Stomach (tissue), 9 donors: ENCODE results near the gene DLX4. TPM values are rescaled to one million over a fixed set of nuclear protein-coding genes. Genes with fewer than 3 reads are reported as not detected.

Experiments
- DNase-seq, 2 donors: peaks; one replicate each; pipeline versions ENCODE4 v3.0.0 to v3.0.0-alpha.2; 2013 to 2019
- H3K27ac ChIP-seq, 5 donors: fragments of 200-600 bp in 4 of 5; sonication (generic) in 4 of 5; one replicate each; pipeline ENCODE4 v1.5.1; 2013 to 2019; ENCODE audit warnings: mild to moderate bottlenecking in 1 of 5, moderate library complexity in 1 of 5
- H3K27me3 ChIP-seq, 3 donors: fragments of 200-600 bp; sonication (generic); one replicate each; pipeline ENCODE4 v1.5.1; 2017 to 2019; ENCODE audit warnings: mixed run types in 1 of 3
- H3K36me3 ChIP-seq, 4 donors: fragments of 200-600 bp; sonication (generic); 1 replicate in 3 of 4; 2 replicates in 1 of 4; pipeline ENCODE4 v1.5.1; 2016 to 2019
- H3K4me1 ChIP-seq, 4 donors: fragments of 200-600 bp; sonication (generic); one replicate each; pipeline ENCODE4 v1.5.1; 2016 to 2019
- H3K4me3 ChIP-seq, 4 donors: fragments of 200-600 bp; sonication (generic) in 3 of 4; one replicate each; pipeline ENCODE4 v1.5.1; 2016 to 2019; ENCODE audit warnings: mild to moderate bottlenecking in 1 of 4
- H3K9me3 ChIP-seq, 4 donors: fragments of 200-600 bp; sonication (generic); one replicate each; pipeline ENCODE4 v1.5.1; 2016 to 2019
- CTCF ChIP-seq, 7 experiments: fragments of 450-650 bp in 4 of 7; fragments of 200-600 bp in 3 of 7; sonication (generic) in 3 of 7; IDR thresholded peaks; one replicate each; pipeline ENCODE4 v1.5.1; 2016 to 2019; ENCODE audit warnings: antibody characterized with exemption in 7 of 7, control low read depth in 2 of 7, mild to moderate bottlenecking in 1 of 7
- EP300 ChIP-seq: sonication (generic); formaldehyde crosslinking; IDR thresholded peaks from one replicate; pipeline ENCODE4 v1.6.1; 2017; ENCODE audit warnings: antibody characterized with exemption
- POLR2A ChIP-seq, 4 donors: fragments of 450-650 bp; IDR thresholded peaks; one replicate each; pipeline ENCODE4 v1.6.1; 2016; ENCODE audit warnings: antibody characterized with exemption in 4 of 4, control low read depth in 2 of 4, mild to moderate bottlenecking in 1 of 4, moderate library complexity in 1 of 4
- POLR2AphosphoS5 ChIP-seq, 3 donors: sonication (generic); formaldehyde crosslinking; IDR thresholded peaks; one replicate each; pipeline ENCODE4 v1.6.1; 2016; ENCODE audit warnings: antibody characterized with exemption in 3 of 3
- WGBS, 5 donors: extraction: QIAGEN DNeasy Blood & Tissue Kit in 3 of 5; methylation state at CpG; one replicate each; pipeline versions ENCODE4 v1.1.5 to v1.1.7; 2013 to 2018; 5-methylcytosine and 5-hydroxymethylcytosine counted together
- intact Hi-C: fragments of 100-400 bp; cut with DNase I; formaldehyde crosslinking; loops from one replicate; pipeline ENCODE4 v1.15.1; 2023; ENCODE audit warnings: low total_unique reads
- polyA plus RNA-seq, 3 donors: library from polyadenylated mRNA; stranded (reverse); fragments of 200-250 nt; gene quantifications; one replicate each; pipeline ENCODE4 v1.2.3, GENCODE V29; 2013
- total RNA-seq, 5 donors: library from RNA; depleted of rRNA; stranded (reverse); fragments of >200 nt; gene quantifications; one replicate each; pipeline versions ENCODE4 v1.1.0 to v1.2.3, GENCODE V29; 2014 to 2016
- donor health status: healthy with polysubstance abuse.
- donor health status: Bipolar disorder and iron deficiency.
- donor health status: healthy.

Gene DLX4
- total and polyA plus RNA-seq, 8 donors = 0.31 to 0.40 TPM; not detected in 6

- WGBS, 5 donors = 76 to 89% (median 81%) methylated on average over 6 of the region's 6 CpGs
- Histone ChIP-seq H3K36me3 (no peaks in the 10 kb centered on the region), H3K9me3 (no peaks in the 10 kb centered on the region), H3K4me3 (no peak overlapping the region), H3K4me1 (no peaks in the 10 kb centered on the region), H3K27ac (no peak overlapping the region), H3K27me3 (peaks cover 0 to 94% (median 32%) of the 10 kb centered on the region in 3 donors)
- TF ChIP-seq POLR2A (IDR thresholded peaks at IDR 0.05) (no peak), POLR2AphosphoS5 (IDR thresholded peaks at IDR 0.05) (no peak), EP300 (no peak), CTCF (IDR thresholded peaks at IDR 0.05) (no peak)
- intact Hi-C loops = no loop called here
- no peak for DNase-seq
These were observed 40.0 kb upstream of the DLX4 start for GRCh38 chr17:49928837-49929475.

- no peaks in the 10 kb centered on the region for H3K9me3 ChIP-seq
- 78 to 89% (median 87%) methylated on average over 5 to 8 of the region's 8 CpGs for WGBS, 5 donors
- intact Hi-C loops = no loop called here
- H3K36me3 ChIP-seq = no peaks in the 10 kb centered on the region
- TF ChIP-seq EP300 = no peak
- no peak for TF ChIP-seq CTCF (IDR thresholded peaks at IDR 0.05)
- TF ChIP-seq POLR2AphosphoS5 (IDR thresholded peaks at IDR 0.05) = no peak
- no peak for TF ChIP-seq POLR2A (IDR thresholded peaks at IDR 0.05)
- H3K27ac ChIP-seq = no peak overlapping the region
- H3K27me3 ChIP-seq = peaks cover 0 to 97% (median 43%) of the 10 kb centered on the region in 3 donors
- DNase-seq = no peak
- no peaks in the 10 kb centered on the region for H3K4me1 ChIP-seq
- H3K4me3 ChIP-seq = no peak overlapping the region
These were observed 38.1 kb upstream of the DLX4 start for GRCh38 chr17:49930880-49931279.

- H3K4me1 ChIP-seq = no peaks in the 10 kb centered on the region
- intact Hi-C loops = no loop called here
- H3K27me3 ChIP-seq = peaks cover 0 to 97% (median 44%) of the 10 kb centered on the region in 3 donors
- H3K27ac ChIP-seq = no peak overlapping the region
- no peak overlapping the region for H3K4me3 ChIP-seq
- no peak for DNase-seq
- WGBS, 5 donors = 51 to 68% (median 61%) methylated on average over 16 of the region's 16 CpGs
- no peaks in the 10 kb centered on the region for H3K9me3 ChIP-seq
- TF ChIP-seq CTCF (IDR thresholded peaks at IDR 0.05) (no peak), POLR2AphosphoS5 (IDR thresholded peaks at IDR 0.05) (no peak), POLR2A (IDR thresholded peaks at IDR 0.05) (no peak), EP300 (no peak)
- H3K36me3 ChIP-seq = no peaks in the 10 kb centered on the region
These were observed 37.4 kb upstream of the DLX4 start for GRCh38 chr17:49931416-49932137.

- WGBS, 5 donors = 77 to 85% (median 82%) methylated on average over 14 to 17 of the region's 17 CpGs
- no peaks in the 10 kb centered on the region for H3K4me1 ChIP-seq
- H3K27ac ChIP-seq = no peak overlapping the region
- no peaks in the 10 kb centered on the region for H3K9me3 ChIP-seq
- TF ChIP-seq CTCF (IDR thresholded peaks at IDR 0.05) = no peak
- no peak for TF ChIP-seq POLR2A (IDR thresholded peaks at IDR 0.05)
- TF ChIP-seq EP300 = no peak
- TF ChIP-seq POLR2AphosphoS5 (IDR thresholded peaks at IDR 0.05) = no peak
- H3K4me3 ChIP-seq = no peak overlapping the region
- H3K27me3 ChIP-seq = peaks cover 0 to 91% (median 41%) of the 10 kb centered on the region in 3 donors
- H3K36me3 ChIP-seq = no peaks in the 10 kb centered on the region
- DNase-seq = no peak
- intact Hi-C loops = no loop called here
These were observed 36.8 kb upstream of the DLX4 start for GRCh38 chr17:49932138-49932723.
